K562 (cell line): ENCODE data around the gene AKT2. TPM values are rescaled to one million over a fixed set of nuclear protein-coding genes. Genes with fewer than 3 reads are reported as not detected.

ENCODE experiments used
- CCAR2 ChIP-seq: fragments of 200-400 bp; formaldehyde crosslinking; IDR thresholded peaks from 2 replicates; pipeline ENCODE4 v1.6.1; 2017; ENCODE audit warnings: mild to moderate bottlenecking, low read depth, low read length
- FOXJ2 ChIP-seq: fragments of 200-800 bp; sonication (Bioruptor generic); IDR thresholded peaks from 2 replicates; pipeline ENCODE4 v1.6.1; 2016; ENCODE audit warnings: missing genetic modification characterization, missing compliant biosample characterization
- FOXM1 ChIP-seq, 2 experiments: fragments of 450-650 bp in 1 of 2; sonication (generic) in 1 of 2; formaldehyde crosslinking in 1 of 2; IDR thresholded peaks; 2 replicates each; pipeline versions ENCODE4 v1.6.1 to v1.9.0; 2017 to 2022; ENCODE audit warnings: low read depth in 2 of 2, mild to moderate bottlenecking in 2 of 2, missing genetic modification reagents in 1 of 2, moderate library complexity in 1 of 2
- HNRNPL ChIP-seq: fragments of 200-400 bp; formaldehyde crosslinking; IDR thresholded peaks from 2 replicates; pipeline ENCODE4 v1.6.1; 2017; ENCODE audit warnings: low read depth, mild to moderate bottlenecking, low read length
- ILK ChIP-seq: fragments of 450-650 bp; IDR thresholded peaks from 2 replicates; pipeline ENCODE4 v1.6.1; 2016; ENCODE audit warnings: missing genetic modification characterization, low read depth, mild to moderate bottlenecking, missing compliant biosample characterization, moderate library complexity, borderline replicate concordance
- LARP7 ChIP-seq: fragments of 450-650 bp; IDR thresholded peaks from 2 replicates; pipeline ENCODE4 v1.6.1; 2016
- LCOR ChIP-seq: sonication (generic); formaldehyde crosslinking; IDR thresholded peaks from 2 replicates; pipeline ENCODE4 v1.8.0; 2022; ENCODE audit warnings: mild to moderate bottlenecking, missing genetic modification reagents
- NKRF ChIP-seq: fragments of 450-650 bp; IDR thresholded peaks from 2 replicates; pipeline ENCODE4 v1.6.1; 2016; ENCODE audit warnings: borderline replicate concordance
- NRF1 ChIP-seq, 2 experiments: fragments of 450-650 bp; IDR thresholded peaks in 1 of 2; conservative IDR thresholded peaks in 1 of 2; 2 replicates each; pipeline ENCODE4 v1.6.1; 2014; ENCODE audit warnings: mild to moderate bottlenecking in 2 of 2
- POLR2G ChIP-seq: fragments of 200-400 bp; formaldehyde crosslinking; IDR thresholded peaks from 2 replicates; pipeline ENCODE4 v1.6.1; 2017; ENCODE audit warnings: low read depth, mild to moderate bottlenecking, antibody characterized with exemption, low read length, moderate library complexity
- RBFOX2 ChIP-seq: fragments of 200-400 bp; formaldehyde crosslinking; IDR thresholded peaks from 2 replicates; pipeline ENCODE4 v1.6.1; 2017; ENCODE audit warnings: low read depth, mild to moderate bottlenecking, low read length, moderate library complexity
- SMARCA4 ChIP-seq: fragments of 450-650 bp; IDR thresholded peaks from 2 replicates; pipeline ENCODE4 v1.6.1; 2016
- YY1 ChIP-seq, 3 experiments: IDR thresholded peaks; 2 replicates each; pipeline ENCODE4 v1.6.1; 2011; ENCODE audit warnings: low read length in 2 of 3, mild to moderate bottlenecking in 2 of 3, moderate library complexity in 2 of 3, borderline replicate concordance in 1 of 3, control low read depth in 1 of 3, low read depth in 1 of 3; ENCODE audit not compliant: insufficient read depth in 3 of 3, insufficient replicate concordance in 2 of 3, control insufficient read depth in 1 of 3, insufficient read length in 1 of 3; ENCODE audit errors: extremely low read depth in 1 of 3
- ZBED1 ChIP-seq: IDR thresholded peaks from 2 replicates; pipeline ENCODE4 v1.6.1; 2014
- ZBTB2 ChIP-seq: fragments of 450-650 bp; IDR thresholded peaks from 2 replicates; pipeline ENCODE4 v1.6.1; 2016; ENCODE audit warnings: antibody characterized with exemption
- ZC3H4 ChIP-seq: sonication (generic); formaldehyde crosslinking; IDR thresholded peaks from 2 replicates; pipeline ENCODE4 v1.9.0; 2021; ENCODE audit warnings: missing genetic modification reagents, borderline replicate concordance
- ZNF23 ChIP-seq: fragments of 250-450 bp; sonication (Bioruptor Pico); IDR thresholded peaks from 2 replicates; pipeline ENCODE4 v1.4.0; 2020; ENCODE audit warnings: mild to moderate bottlenecking
- ZNF717 ChIP-seq: fragments of 250-450 bp; sonication (Bioruptor Pico); IDR thresholded peaks from 2 replicates; pipeline ENCODE4 v1.5.0; 2021
- ZNF766 ChIP-seq: fragments of 200-800 bp; sonication (Bioruptor generic); conservative IDR thresholded peaks from 2 replicates; pipeline ENCODE4 v1.6.1; 2016; ENCODE audit warnings: missing genetic modification characterization, missing compliant biosample characterization
- polyA plus RNA-seq, 8 experiments: library from polyadenylated mRNA; depleted of rRNA in 4 of 8; stranded (reverse) in 5 of 8; unstranded in 3 of 8; fragments of >200 nt; fragmentation: Nextera tagmentation in 2 of 8; fragmentation: Illumina TruSeq in 1 of 8; extraction: Ambion mirVana in 2 of 8; extraction: Trizol in 1 of 8; gene quantifications; 2 replicates each; pipeline versions ENCODE4 v1.2.1 to v1.2.3, GENCODE V29; 2011 to 2014; ENCODE audit warnings: inconsistent platforms in 1 of 8, missing spikeins in 1 of 8
- total RNA-seq, 7 experiments: library from RNA; depleted of rRNA in 6 of 7; stranded (reverse); fragments of >200 nt in 6 of 7; fragmentation: Illumina TruSeq in 2 of 7; extraction: Trizol in 2 of 7; gene quantifications; 2 replicates each; pipeline versions ENCODE4 v1.2.1 to v1.2.3, GENCODE V29; 2011 to 2021; ENCODE audit warnings: low replicate concordance in 1 of 7
- TF ChIP-seq, protein P1 (sequence below): fragments of 450-650 bp; conservative IDR thresholded peaks from 2 replicates; pipeline ENCODE4 v1.6.1; 2016; ENCODE audit warnings: missing genetic modification characterization, low read depth, mild to moderate bottlenecking, control low read depth, missing compliant biosample characterization
- TF ChIP-seq, protein P2 (sequence below): fragments of 250-450 bp; sonication (Bioruptor Pico); IDR thresholded peaks from 2 replicates; pipeline ENCODE4 v1.4.0; 2020

The AKT2 gene
- total and polyA plus RNA-seq, 9 of the 15 experiments (the other 6 are each of a cell fraction or from before 2014, with no cell fraction given): 1.1 to 132 (median 67.7) TPM

DNA sequence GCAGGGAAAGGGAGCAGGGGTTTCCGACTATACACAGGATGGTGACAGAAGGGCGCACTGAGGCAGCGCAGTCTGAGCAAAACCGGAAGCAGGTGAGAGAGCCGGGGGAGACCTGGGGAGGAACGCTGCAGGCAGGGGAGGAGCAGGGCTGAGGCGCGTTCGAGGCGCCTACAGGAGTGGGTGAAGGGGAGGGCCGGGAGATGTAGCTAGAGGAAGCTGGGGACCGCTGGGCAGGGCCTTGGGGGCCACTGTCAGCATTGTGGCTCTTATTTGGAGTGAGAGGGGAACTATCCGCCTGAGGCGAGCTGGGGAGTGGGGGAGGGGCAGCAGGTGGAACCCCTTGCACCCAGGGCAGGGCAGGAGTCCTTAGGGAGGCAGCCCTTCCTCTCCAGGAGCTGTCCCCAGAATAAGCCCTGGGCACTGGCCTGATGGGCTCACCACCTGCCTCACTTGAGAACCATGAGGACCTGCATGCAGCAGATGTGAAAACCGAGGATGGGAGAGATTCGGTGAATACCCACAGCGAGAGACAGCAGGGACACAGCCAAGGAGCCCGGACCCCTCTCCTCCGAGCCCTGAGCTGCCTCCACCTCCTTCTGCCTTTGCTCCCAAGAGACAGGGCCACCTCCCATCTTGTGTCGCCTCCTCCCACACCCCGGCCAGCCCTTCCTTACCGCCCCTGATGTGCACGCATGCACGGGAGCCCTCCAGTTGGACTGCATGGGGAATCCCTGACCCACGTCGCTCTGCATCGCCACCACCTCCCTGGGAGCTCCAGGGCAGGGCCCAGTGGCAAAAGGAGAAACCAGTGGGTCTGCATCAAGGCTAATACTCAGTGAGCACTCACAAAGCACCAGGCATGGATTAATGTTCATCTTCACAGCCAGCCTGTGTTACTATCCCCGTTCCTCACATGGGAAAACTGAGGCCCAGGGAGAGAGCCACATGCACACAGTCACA lies 10.3 kb downstream of the AKT2 start (continued):
- TF ChIP-seq YY1 (IDR thresholded peaks at IDR 0.05; ENCODE audit: borderline replicate concordance in 1 of 3, control insufficient read depth in 1 of 3, extremely low read depth in 1 of 3, insufficient read depth in 3 of 3, insufficient read length in 1 of 3, insufficient replicate concordance in 2 of 3, low read depth in 1 of 3, low read length in 2 of 3): no peak
- TF ChIP-seq NRF1 (conservative IDR thresholded peaks at IDR 0.05 in 1 of 2, IDR thresholded peaks at IDR 0.05 in 1 of 2): peak; percentile 44 to 51
- no peak for TF ChIP-seq LARP7
- no peak for TF ChIP-seq ZNF23 (CRISPR knock-in tag)
- no peak for TF ChIP-seq FOXJ2 (tag)
- peak; percentile 27; the same call in 1 of the 2 replicates for TF ChIP-seq NKRF
- TF ChIP-seq ZNF717: 0 out of 2 replicates have a peak, but pooled peaks have one; percentile 35
- TF ChIP-seq RBFOX2: peak; percentile 30; the same call in 1 of the 2 replicates
- no peak for TF ChIP-seq ZNF766
- no peak for TF ChIP-seq LCOR (CRISPR knock-in tag)
- no peak for TF ChIP-seq HNRNPL
- TF ChIP-seq ILK (tag): no peak
- peak; percentile 14; the same call in 1 of the 2 replicates for TF ChIP-seq SMARCA4
- TF ChIP-seq FOXM1 (IDR thresholded peaks at IDR 0.05; ENCODE audit: low read depth): no peak
- no peak for TF ChIP-seq FOXM1 (CRISPR knock-in tag; IDR thresholded peaks at IDR 0.05; ENCODE audit: low read depth)
- TF ChIP-seq CCAR2: no peak
- 0 out of 2 replicates have a peak, but pooled peaks have one; percentile 42 for TF ChIP-seq ZBTB2
- no peak for TF ChIP-seq ZBED1
- TF ChIP-seq, protein P1, sequence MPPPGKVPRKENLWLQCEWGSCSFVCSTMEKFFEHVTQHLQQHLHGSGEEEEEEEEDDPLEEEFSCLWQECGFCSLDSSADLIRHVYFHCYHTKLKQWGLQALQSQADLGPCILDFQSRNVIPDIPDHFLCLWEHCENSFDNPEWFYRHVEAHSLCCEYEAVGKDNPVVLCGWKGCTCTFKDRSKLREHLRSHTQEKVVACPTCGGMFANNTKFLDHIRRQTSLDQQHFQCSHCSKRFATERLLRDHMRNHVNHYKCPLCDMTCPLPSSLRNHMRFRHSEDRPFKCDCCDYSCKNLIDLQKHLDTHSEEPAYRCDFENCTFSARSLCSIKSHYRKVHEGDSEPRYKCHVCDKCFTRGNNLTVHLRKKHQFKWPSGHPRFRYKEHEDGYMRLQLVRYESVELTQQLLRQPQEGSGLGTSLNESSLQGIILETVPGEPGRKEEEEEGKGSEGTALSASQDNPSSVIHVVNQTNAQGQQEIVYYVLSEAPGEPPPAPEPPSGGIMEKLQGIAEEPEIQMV (tag): no peak
- TF ChIP-seq ZC3H4 (CRISPR knock-in tag): no peak
- peak; percentile 47 for TF ChIP-seq POLR2G
- TF ChIP-seq, protein P2, sequence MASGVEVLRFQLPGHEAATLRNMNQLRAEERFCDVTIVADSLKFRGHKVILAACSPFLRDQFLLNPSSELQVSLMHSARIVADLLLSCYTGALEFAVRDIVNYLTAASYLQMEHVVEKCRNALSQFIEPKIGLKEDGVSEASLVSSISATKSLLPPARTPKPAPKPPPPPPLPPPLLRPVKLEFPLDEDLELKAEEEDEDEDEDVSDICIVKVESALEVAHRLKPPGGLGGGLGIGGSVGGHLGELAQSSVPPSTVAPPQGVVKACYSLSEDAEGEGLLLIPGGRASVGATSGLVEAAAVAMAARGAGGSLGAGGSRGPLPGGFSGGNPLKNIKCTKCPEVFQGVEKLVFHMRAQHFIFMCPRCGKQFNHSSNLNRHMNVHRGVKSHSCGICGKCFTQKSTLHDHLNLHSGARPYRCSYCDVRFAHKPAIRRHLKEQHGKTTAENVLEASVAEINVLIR (CRISPR knock-in tag): no peak
